Activated CD8-positive, alpha-beta memory T cell treated with anti-CD3 and anti-CD28 coated beads for 24 hours (primary cell): ENCODE results near the gene SNRNP35.
"Not testable (repeated sequence)": the region's sequence is repeated elsewhere in the genome, so short reads cannot be mapped to it uniquely, and the experiment has no call there.

Source experiments
- DNase-seq: peaks from one replicate; pipeline ENCODE4 v3.0.0-alpha.2; 2020

Gene SNRNP35, protein sequence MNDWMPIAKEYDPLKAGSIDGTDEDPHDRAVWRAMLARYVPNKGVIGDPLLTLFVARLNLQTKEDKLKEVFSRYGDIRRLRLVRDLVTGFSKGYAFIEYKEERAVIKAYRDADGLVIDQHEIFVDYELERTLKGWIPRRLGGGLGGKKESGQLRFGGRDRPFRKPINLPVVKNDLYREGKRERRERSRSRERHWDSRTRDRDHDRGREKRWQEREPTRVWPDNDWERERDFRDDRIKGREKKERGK

DNA sequence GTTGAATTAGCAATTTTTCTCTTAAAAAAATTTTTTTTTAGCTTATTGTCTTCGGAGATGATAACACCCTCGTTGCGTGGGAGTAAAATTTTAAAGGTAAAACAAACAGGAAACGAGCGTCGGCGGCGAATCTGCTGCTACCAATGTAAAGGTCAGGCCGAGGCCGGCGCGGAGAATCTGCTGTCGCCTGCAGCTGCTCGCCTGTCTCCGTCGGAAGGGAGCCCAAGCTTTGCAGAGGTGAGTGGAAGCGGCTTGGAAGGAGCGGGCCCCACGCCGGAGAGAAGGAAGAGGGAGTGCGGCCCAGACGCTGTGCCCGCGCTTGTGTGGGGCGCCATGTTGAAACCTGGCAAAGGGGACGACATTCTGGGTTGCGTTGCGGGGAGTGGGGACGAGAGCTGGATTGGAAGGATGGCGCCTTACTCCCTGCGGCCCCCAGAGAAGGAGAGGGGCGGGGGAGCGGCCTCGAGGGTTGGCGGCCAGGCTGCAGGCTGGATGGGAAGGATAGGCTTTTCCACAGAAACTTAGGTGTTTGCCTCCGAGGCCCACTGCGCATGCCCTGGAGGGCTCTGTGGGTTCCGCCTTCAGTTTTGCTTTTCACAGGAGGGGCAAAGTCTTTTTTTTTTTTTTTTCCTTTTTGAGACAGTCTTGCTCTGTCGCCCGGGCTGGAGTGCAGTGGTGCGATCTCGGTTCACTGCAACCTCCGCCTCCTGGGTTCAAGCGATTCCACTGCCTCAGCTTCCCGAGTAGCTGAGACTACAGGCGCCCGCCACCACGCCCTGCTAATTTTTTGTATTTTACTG lies at the start of gene SNRNP35:
Gene SNRNP35 (plus strand): TSS at position 160 of the 800 bp plus-strand sequence. CDS start 7,402 bp downstream, outside the sequence.
- peak; percentile 95 for DNase-seq

DNA sequence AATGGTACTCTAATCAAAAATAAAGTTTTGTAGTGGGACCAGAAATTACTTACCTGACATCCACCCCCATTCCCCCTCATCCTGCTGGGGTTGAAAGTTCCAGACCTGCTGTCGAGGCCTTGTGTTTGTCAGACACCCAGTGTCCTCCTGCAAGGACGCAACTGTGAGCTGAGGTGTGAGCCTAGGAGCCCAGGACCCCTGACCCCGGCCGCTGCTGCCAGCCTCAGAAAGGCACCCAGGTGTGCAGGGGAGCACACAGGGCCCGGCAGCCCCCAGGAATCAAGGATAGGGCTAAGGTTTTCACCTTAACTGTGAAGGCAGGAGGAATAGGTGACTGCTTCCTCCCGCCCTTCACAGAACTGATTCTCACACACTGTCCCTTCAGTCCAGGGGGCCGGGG lies 49.3 kb upstream of the SNRNP35 start:
- not testable (repeated sequence) for DNase-seq

DNA sequence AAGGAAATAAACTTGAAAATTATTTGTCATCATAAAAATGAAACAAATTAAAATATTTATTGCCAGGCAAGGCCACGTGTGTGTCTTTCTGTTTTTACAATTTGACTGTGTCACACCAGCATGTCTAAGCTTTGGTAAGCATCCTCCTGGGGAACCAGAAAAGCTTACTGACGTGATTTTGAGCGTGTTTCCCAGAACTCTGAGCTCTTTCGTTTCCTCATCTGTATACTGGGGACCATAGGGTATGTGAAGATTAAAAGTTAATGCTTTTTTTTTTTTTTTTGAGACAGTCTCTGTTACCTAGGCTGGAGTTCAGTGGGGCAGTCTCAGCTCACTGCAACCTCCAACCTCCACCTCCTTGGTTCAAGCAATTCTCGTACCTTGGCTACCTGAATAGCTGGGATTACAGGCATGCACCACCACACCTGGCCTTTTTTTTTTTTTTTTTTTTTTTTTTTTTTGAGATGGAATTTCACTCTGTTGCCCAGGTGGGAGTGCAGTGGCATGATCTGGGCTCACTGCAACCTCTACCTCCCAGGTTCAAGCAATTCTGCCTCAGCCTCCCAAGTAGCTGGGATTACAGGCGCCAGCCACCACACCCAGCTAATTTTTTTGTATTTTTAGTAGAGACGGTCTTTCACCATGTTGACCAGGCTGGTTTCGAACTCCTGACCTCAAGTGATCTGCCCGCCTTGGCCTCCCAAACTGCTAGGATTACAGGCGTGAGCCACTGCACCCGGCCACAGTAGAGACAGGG lies 48.5 kb upstream of the SNRNP35 start:
- not testable (repeated sequence) for DNase-seq

DNA sequence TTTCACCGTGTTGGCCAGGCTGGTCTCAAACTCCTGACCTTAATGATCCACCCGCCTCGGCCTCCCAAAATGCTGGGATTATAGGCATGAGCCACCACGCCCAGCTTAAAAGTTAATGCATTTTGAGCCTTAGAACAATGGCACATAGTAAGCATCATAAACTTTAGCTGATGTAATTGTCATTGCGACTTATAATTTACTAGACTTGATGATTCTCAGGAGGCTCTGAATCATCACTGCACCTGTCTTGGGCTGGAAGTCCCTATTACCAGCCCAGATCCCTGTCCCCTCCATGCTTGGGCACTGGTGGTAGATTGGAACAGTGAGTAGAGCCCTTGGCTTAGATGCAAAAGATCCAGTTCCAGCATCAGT lies 47.9 kb upstream of the SNRNP35 start:
- no peak for DNase-seq

DNA sequence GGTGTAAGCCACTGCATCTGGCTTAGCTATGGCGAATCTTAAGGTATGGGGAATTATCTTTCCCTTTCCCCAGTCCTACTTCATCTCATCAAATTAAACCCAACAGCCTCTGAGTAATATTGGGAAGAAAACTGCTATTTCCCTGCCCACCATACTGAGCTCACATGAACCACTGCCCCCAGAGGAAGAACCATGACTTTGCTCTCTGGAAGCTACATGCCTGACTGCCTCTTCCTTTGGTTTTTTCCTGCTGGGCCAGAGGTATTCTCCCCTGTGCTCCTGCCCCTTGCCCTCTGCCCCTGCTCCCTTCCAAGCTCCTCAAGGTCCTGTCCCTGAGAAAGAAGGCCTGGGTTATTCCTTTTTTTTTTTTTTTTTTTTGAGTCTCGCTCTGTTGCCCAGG lies 36.6 kb upstream of the SNRNP35 start:
- DNase-seq: no peak

DNA sequence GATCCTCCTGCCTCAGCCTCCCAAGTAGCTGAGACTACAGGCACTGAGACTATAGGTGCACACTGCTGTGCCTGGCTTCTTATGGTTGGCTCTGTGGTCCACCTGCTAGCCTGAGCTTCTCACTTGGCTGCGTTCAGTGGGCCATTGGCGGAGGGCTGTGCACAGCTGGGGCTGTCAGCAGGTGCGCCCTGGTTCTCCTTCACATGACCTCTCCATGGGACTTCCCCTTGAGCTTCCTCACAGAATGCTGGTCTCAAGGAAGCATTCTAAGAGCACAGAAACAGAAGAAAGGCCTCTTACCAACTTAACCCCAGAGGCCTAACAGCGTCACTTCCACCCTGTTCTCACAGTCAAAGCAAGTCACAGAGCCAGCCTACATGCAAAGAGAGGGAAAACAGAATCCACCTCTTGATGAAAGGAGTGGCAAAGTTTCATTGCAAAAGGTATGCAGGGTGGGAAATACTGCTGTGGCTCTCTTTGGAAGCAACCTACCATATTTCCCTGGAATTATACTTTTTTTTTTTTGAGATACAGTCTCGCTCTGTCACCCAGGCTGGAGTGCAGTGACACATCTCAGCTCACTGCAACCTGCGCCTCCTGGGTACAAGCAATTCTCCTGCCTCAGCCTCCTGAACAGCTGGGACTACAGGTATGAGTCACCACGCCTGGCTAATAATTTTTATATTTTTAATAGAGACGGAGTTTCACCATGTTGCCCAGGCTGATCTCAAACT lies 30.7 kb upstream of the SNRNP35 start:
- DNase-seq: no peak

DNA sequence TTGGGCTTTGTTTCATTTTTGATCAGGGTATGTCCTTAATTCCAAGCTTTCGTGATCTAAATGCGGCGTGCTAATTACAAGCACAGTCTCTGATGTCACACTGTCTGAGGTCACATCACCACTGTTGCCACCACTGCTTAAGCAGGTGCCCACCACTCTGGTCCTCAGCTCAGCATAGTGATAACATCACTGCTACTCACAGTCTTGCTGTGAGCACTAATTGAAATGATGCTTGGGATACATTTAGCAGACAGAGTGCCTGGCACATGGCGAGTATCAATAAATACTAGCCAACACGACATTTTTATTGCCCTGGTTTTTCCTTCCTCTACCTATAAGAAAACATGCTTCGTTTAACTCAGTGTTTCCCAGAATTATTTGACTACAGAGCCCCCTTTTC lies 29.3 kb upstream of the SNRNP35 start:
- no peak for DNase-seq

DNA sequence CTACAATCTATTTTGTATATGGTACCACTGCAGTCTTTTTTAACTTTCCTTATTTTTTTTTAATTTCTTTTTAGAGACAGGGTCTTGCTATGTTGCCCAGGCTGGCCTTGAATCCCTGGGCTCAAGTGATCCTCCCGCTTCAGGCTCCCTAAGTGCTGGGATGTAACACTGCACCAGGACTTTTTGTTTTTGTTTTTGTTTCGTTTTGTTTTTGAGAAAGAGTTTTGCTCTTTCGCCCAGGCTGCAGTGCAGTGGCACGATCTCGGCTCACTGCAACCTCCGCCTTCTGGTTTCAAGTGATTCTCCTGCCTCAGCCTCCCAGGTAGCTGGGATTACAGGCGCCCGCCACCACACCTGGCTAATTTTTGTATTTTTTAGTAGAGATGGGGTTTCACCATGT lies 28.8 kb upstream of the SNRNP35 start:
- DNase-seq: not testable (repeated sequence)

DNA sequence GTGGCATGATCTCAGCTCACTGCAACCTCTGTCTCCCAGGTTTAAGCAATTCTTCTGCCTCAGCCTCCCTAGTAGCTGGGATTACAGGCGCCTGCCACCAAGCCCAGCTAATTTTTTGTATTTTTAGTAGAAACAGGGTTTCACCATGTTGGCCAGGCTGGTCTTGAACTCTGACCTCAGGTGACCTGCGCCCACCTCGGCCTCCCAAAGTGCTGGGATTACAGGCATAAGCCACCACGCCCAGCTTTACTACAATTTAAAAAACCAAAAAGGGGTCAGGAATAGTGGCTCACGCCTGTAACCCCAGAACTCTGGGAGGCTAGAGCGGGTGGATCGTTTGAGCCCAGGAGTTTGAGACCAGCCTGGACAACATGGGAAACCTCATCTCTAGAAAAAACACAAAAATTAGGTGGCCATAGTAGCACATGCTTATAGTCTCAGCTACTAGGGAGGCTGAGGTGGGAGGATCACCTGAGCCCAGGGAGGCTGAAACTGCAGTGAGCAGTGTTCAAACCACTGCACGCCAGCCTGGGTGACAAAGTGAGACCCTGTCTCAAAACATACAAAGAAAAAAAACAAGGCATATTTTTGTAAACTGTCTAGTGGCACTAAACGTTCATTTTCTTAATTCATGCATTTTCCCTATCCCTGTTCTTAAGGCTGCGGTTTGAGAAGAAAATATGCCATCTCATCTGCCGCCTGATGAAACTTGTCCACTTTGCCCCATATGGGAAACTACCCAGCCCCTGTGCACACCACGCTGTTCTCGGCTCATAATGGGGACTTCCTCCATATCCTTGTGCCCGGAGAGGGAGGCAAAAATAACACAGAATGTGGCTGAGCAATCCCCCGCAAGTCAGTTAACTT lies 25.8 kb upstream of the SNRNP35 start:
- DNase-seq: peak; percentile 63

DNA sequence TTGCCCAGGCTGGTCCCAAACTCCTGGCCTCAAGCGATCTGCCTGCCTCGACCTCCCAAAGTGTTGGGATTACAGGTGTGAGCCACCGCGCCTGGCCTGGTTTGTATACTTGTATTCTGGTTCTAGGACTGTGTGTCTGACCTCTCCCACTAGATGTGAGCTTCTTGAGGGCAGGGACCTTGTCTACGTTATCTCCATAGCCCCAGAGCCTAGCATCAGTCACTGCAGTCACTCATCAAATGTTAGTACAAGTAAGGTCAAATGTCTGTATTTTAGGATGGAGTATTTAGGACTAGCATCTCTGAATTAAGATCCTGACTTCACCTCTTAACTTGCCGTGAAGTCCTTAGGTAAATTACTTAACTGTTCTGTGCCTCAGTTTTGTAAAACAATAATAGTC lies 24.3 kb upstream of the SNRNP35 start:
- DNase-seq: no peak

DNA sequence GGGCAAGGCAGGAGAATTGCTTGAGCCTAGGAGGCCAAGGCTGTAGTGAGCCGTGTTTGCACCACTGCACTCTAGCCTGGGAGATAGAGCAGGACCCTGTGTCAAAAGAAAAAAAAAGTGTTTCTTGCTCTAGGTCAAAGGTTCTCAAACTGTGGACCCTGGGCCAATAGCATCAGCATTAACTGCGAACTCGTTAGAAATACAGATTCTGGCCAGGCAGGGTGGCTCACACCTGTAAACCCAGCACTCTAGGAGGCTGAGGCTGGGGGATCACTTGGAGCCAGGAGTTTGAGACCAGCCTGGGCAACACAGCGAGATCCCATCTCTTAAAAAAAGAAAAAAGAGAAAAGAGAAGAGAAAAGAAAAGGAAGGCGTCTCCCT lies 22.3 kb upstream of the SNRNP35 start:
- DNase-seq: no peak

DNA sequence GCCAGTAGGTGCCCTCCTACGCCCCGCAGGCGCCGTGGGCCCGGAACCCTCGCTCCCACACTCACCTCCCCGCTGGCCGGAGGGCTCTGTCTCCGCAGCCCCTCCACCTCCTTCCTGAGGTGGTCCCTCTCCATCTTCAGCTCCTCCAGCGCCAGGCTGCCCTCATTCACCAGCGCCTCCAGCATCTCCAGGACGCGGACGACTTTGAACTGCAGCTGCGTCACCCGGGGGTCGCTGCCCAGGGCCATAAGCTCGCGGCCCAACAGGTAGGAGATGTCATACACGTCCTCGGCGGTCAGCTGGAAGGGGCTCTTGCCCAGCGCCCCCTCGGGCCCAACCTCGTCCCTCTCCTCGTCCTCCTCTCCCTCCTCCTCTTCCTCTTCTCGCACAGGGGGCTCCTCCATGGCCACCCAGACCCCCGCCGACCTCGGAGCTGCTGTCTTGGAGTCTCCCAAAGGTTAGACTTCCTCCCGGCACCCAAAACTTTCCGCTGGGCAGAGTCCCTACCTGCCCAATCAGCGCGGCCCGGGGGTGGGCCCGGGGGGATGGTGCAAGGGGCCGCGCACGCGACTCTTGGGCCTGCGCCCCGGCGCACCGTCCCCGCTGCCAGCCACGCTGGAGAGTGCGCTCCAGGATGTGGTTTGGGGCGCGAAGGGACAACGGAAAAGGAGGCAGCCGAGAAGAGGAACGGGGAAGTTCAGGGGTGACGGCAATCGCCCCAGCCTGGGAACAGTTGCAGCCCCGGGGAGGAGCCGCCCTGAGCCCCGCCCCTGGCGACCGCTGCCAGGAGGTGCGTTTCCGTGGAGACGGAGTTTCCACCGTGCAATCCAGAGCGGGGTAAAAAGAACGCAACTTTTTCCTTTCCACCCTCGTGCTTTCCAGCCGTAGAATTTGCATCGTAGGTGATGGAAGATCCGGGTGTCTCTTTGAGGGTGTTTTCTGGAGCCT lies 21.6 kb upstream of the SNRNP35 start, which contains the start of gene RILPL2:
Gene RILPL2 (minus strand): TSS at position 668 of the 948 bp plus-strand sequence. CDS start 264 bp downstream, at position 404.
- peak; percentile 95 for DNase-seq

DNA sequence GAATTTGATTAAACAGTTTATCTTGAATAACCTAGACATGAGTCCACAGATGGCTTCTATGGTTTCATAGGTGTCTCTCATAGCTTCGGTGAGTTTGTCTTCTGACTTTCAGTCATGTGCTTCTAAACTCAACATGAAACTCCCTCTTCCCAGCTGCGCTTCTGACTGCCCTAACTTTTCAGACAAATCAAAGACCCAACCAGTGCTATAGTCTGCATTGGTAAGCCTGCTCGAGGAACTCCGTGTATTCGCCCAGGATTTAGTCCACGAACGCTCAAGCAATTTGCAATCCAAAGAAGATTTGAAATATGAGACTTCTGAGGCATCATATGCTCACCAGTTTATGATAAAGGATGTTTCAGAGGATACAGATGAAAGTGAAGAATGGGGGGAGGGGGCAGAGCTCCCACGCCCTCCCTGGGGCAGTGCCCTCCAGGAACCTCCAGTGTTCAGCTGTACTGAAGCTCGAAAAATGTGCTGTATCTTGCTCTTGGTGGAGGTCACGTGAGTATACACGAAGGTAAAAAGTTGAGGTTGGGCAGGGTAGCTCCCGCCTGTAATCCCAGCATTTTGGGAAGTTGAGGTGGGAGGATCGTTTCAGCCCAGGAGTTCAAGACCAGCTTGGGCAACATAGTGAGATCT lies 16.3 kb upstream of the SNRNP35 start:
- DNase-seq: no peak

DNA sequence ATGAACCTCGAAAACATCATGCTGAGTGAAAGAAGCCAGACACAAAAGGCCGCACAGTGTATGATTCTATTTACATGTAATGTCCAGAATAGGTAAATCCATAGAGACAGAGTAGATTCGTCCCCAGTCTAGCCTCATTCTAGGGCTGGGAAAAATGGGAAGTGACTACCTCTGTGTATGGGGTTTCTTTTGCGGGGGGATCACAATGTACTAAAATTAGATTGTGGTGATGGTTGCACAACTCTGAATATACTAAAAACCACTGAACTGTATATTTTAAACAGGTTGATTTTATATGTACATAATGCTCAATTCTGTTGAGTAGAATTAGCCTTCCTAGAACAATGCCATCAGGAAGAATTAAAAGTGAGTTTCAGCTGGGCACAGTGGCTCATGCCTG lies 15.2 kb upstream of the SNRNP35 start:
- DNase-seq: no peak

DNA sequence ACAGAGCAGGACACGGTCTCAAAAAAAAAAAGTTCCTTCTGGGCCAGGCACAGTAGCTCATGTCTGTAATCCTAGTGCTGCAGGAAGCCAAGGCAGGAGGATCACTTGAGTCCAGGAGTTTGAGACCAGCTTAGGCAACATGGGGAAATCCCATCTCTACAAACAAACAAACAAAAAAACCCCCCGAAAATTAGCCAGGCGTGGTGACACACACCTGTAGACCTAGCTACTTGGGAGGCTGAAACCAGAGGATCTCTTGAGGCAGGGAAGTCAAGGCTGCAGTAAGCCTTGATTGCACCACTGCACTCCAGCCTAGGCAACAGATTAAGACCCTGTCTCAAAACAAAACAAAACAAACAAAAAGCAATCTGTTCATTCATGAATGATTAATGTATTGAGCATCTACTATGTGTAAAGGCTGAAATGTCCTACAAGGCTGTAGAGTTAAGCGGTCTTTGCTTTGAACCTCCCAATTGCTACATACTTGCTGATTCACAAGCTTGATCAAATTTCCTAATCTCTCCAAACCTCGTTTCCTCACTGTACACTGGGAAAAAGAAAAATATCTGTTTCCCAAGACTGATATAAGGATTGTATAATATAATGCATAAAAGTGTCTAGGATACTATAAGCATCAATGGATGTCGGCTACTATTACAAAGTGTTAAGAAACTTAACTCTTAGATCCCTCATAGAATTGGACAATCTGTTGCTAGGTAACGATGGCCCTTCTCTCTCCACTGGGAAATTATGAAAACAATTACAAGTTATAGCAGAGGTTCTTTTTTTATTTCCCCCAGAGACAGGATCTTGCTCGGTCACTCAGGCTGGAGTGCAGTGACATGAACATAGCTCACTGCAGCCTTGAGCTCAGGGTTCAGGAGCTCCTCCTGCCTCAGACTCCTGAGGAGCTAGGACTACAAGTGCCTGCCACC lies 13.6 kb upstream of the SNRNP35 start:
- DNase-seq: no peak

DNA sequence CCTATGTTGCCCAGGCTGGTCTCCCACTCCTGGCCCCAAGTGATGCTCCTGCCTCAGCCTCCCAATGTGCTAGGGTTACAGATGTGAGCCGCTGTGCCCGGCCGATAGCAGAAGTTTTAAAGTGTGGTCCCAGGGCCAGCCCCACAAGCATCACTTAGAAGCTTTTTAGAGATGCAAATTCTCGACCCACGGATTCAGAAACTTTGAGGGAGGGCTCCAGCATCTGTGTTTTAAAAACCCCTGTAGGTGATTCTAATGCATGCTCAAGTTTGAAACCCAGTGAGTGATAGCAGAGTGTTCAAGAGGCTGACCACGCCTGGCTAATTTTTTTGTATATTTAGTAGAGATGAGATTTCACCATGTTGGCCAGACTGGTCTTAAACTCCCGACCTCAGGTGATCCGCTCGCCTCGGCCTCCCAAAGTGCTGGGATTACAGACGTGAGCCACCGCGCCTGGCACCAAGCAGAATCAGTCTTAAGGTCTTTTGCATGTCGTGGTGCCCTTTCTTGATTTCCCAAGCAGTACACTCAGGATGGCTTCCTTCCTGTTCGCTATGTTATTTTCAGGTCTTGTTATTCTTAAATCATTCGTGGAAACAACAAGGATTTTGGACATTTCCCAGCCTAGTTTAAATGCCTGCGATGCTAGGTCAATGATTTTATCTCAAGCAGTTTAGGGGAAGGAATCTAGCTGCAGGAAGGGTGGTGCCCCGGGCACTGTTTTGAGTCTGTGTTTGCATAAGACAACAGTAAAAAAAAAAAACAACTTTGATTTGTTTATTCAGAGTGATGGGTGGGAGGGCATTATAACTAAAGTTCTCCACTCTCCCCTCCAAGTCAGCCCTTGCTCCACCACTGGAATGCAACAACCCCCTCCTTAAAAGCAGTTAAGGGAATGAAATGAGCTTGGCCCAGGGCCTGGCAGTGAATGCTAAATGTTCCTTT lies 12.3 kb upstream of the SNRNP35 start:
- DNase-seq: no peak

DNA sequence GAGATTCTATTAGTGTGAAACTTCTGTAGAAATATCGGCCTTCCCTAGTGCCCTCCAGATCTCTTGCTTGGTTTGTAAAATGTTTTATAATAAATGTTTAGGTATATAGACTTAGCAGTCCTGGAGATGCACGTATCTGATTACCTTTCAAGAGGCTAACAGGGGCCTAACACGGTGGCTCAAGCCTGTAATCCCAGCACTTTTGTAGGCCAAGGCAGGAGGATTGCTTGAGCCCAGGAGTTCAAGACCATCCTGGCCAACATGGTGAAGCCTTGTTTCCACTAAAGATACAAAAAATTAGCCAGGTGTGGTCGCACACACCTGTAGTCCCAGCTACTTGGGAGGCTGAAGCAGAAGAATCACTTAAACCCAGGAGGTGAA lies 11.6 kb upstream of the SNRNP35 start:
- no peak for DNase-seq

DNA sequence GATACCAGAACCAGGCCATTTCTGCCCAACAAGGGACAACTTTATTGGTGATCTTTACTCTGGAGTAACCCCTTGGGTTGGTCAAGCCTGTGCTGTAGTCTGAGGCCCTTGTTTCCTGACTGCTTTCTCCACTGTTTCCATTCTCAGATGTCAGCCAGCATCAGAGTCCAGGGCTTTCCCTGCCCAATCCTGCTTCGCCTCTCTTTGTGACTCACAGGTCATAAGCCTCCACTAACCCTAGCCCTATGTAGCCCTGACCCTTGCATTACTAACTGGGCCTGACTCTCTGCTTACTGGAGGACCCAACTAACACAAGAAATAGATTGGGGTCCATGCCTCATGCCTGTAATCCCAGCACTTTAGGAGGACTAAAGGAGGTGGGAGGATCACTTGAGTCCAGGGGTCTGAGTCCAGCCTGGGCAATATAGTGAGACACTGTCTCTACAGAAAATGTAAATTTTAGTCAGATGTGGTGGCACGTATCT lies 8.6 kb upstream of the SNRNP35 start:
- DNase-seq: no peak
